OCI-LY1 (cell line): Measurements from ENCODE around the gene GPR27.

Source experiments
- CTCF ChIP-seq: fragments of 200-600 bp; sonication (generic), shearing (Covaris generic); IDR thresholded peaks from 2 replicates; pipeline ENCODE4 v1.5.1; 2017; ENCODE audit warnings: mild to moderate bottlenecking, antibody characterized with exemption, low read length, moderate library complexity, mixed read lengths
- EZH2 ChIP-seq: fragments of 200-600 bp; sonication (generic), shearing (Covaris generic); IDR thresholded peaks from 2 replicates; pipeline ENCODE4 v1.8.0; 2017; ENCODE audit warnings: borderline replicate concordance, mixed run types, mild to moderate bottlenecking, antibody characterized with exemption, low read length, moderate library complexity, mixed read lengths

- TF ChIP-seq CTCF (no peak), EZH2 (no peak)
Observed at GRCh38 chr3:71705681-71706080, 48.0 kb upstream of the GPR27 start.
